ENCODE data around the gene FAM9A. TPM values are rescaled to one million over a fixed set of nuclear protein-coding genes. Genes with fewer than 3 reads are reported as not detected.

Gene FAM9A
- polyA plus RNA-seq, 2 of the 4 experiments (the other 2 are of a cell fraction): not detected

- FAIRE-seq: no peak
- POLR2A ChIA-PET: no interaction called here
- TF ChIP-seq RAD21 (conservative IDR thresholded peaks at IDR 0.05 in 1 of 2, IDR thresholded peaks at IDR 0.05 in 1 of 2): no peak
- TF ChIP-seq RARB (CRISPR knock-in tag; IDR thresholded peaks at IDR 0.05): no peak
These were observed 51.5 kb downstream of the FAM9A start for GRCh38 chrX:8749697-8750096.

GRCh38 chrX:8748855-8749254 is 52.3 kb downstream of the FAM9A start:
- Histone ChIP-seq H3K4me2 (peak overlapping the region; percentile 61), H3K4me3 (no peak overlapping the region), H3K27ac (no peak overlapping the region), H3K4me1 (no peaks in the 10 kb centered on the region), H3K9me3 (no peaks in the 10 kb centered on the region)
- ATAC-seq (peak; percentile 84 to 88), DNase-seq (ENCODE audit: low read depth in 1 of 2, low spot score in 1 of 2) (peak; percentile 39 to 43), FAIRE-seq (peak; percentile 78)
- ChIA-PET POLR2A (no interaction called here), CTCF (interaction anchor here (1.0 to 3.8 kb wide), 5 partner anchors 10 to 67 kb away, joined by 3 to 23 read pairs (median 6); no protein-coding TSS in a partner anchor)
- TF ChIP-seq RAD21 (conservative IDR thresholded peaks at IDR 0.05 in 1 of 2, IDR thresholded peaks at IDR 0.05 in 1 of 2) (peak; percentile 46 to 49; a peak in 3 of 5 replicates), CTCF (IDR thresholded peaks at IDR 0.05) (peak; percentile 50), SMC3 (IDR thresholded peaks at IDR 0.05) (peak; percentile 33; the same call in 2 of the 3 replicates), MAZ (IDR thresholded peaks at IDR 0.05; ENCODE audit: borderline replicate concordance, low read depth, low read length) (no peak)
- 6% methylated on average over 6 of the region's 6 CpGs for WGBS (ENCODE audit: missing lambda C conversion rate)

More at GRCh38 chrX:8749697-8750096, 51.5 kb downstream of the FAM9A start:
- DNase-seq (ENCODE audit: low read depth in 1 of 2, low spot score in 1 of 2) (no peak), ATAC-seq (no peak)
- CTCF ChIA-PET: interaction anchor here (0.7 to 3.8 kb wide), 7 partner anchors 11 to 1248 kb away, joined by 3 to 23 read pairs (median 3); partner anchors contain the start of gene FAM9A
- H3K4me3 ChIP-seq: no peak overlapping the region
- no peak overlapping the region for H3K27ac ChIP-seq
- no peaks in the 10 kb centered on the region for H3K9me3 ChIP-seq
- no peak overlapping the region; the same call in 2 of the 3 replicates for H3K4me2 ChIP-seq
- no peaks in the 10 kb centered on the region for H3K4me1 ChIP-seq

- Histone ChIP-seq H3K4me1 (no peaks in the 10 kb centered on the region), H3K27ac (no peak overlapping the region), H3K9me3 (no peaks in the 10 kb centered on the region), H3K4me3 (no peak overlapping the region), H3K4me2 (no peak overlapping the region)
- ChIA-PET POLR2A (no interaction called here), CTCF (interaction anchor here (0.6 to 1.7 kb wide), 5 partner anchors 10 to 74 kb away, joined by 3 to 4 read pairs (median 3); no protein-coding TSS in a partner anchor)
- FAIRE-seq (no peak), DNase-seq (ENCODE audit: low read depth in 1 of 2, low spot score in 1 of 2) (peak in 1 of 2 experiments; percentile 46), ATAC-seq (peak in 1 of 2 experiments; percentile 74; a peak in 4 of 6 replicates)
- 19% methylated on average over 11 of the region's 11 CpGs for WGBS (ENCODE audit: missing lambda C conversion rate)
- no peak for TF ChIP-seq FOSB (CRISPR knock-in tag; IDR thresholded peaks at IDR 0.05)
- peak; percentile 58 for TF ChIP-seq CTCF (IDR thresholded peaks at IDR 0.05)
- TF ChIP-seq RAD21 (conservative IDR thresholded peaks at IDR 0.05 in 1 of 2, IDR thresholded peaks at IDR 0.05 in 1 of 2): peak; percentile 58 to 61
- peak; percentile 39; the same call in 1 of the 3 replicates for TF ChIP-seq SMC3 (IDR thresholded peaks at IDR 0.05)
These were observed 58.0 kb downstream of the FAM9A start for GRCh38 chrX:8743126-8743732.

GRCh38 chrX:8741981-8742380 is 59.2 kb downstream of the FAM9A start:
- Histone ChIP-seq H3K4me1 (no peaks in the 10 kb centered on the region), H3K4me3 (no peak overlapping the region), H3K4me2 (no peak overlapping the region), H3K27ac (no peak overlapping the region), H3K9me3 (no peaks in the 10 kb centered on the region)
- ChIA-PET CTCF (interaction anchor here (1.2 to 1.8 kb wide), 4 partner anchors 9 to 74 kb away, joined by 4 to 9 read pairs (median 4); partner anchors contain the start of gene ANOS1), POLR2A (no interaction called here)
- DNase-seq (ENCODE audit: low read depth in 1 of 2, low spot score in 1 of 2) (no peak), ATAC-seq (no peak), FAIRE-seq (no peak)
- TF ChIP-seq RNF2 (IDR thresholded peaks at IDR 0.05; ENCODE audit: borderline replicate concordance, low read depth) (no peak), REST (IDR thresholded peaks at IDR 0.05) (no peak), RARB (CRISPR knock-in tag; IDR thresholded peaks at IDR 0.05) (no peak), MYC (IDR thresholded peaks at IDR 0.05; ENCODE audit: borderline replicate concordance, low read length) (no peak), KDM5A (IDR thresholded peaks at IDR 0.05) (no peak), HEYL (CRISPR knock-in tag; IDR thresholded peaks at IDR 0.05) (no peak), EHF (CRISPR knock-in tag; IDR thresholded peaks at IDR 0.05) (no peak)
- WGBS (ENCODE audit: missing lambda C conversion rate): 17% methylated on average over 8 of the region's 10 CpGs

Measured in A549 (cell line).